Stimulated activated CD8-positive, alpha-beta memory T cell treated with anti-CD3 and anti-CD28 coated beads, Interleukin-4, amount 100 ng/mL, for 1 hour (primary cell): ENCODE results near the gene CCDC24.

Experiments used
- DNase-seq, 2 donors: peaks; one replicate each; pipeline ENCODE4 v3.0.0-alpha.2; 2020; ENCODE audit warnings: low read depth in 2 of 2, low spot score in 1 of 2

The CCDC24 gene

GRCh38 chr1:43991476-43992231, at the start of gene CCDC24:
CCDC24 (plus strand) TSS chr1:43991599; CDS start chr1:43991879, 280 bp downstream.
- DNase-seq: peak; percentile 19 to 41

DNA sequence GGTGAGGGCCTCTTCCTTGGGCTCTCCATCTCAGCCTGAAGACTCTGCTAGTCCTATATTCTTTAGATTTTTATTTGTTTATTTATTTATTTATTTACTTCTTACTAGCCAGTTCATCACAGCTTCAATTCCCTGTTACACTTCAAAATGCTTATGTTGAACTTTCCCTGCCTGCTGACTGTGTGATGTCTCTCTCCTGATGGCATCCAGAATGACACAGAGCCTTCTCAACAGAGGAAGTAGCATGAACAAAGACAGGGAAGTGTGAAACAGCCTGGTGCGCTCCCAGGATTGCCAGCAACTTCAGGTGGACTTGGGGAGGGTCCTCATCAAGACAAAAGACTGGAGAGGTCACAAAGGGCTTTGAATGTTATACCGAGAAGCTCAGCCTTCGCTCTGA, 49.0 kb upstream of the CCDC24 start:
- no peak for DNase-seq

- DNase-seq: no peak
These were observed 46.5 kb upstream of the CCDC24 start for GRCh38 chr1:43944860-43945259.

DNA sequence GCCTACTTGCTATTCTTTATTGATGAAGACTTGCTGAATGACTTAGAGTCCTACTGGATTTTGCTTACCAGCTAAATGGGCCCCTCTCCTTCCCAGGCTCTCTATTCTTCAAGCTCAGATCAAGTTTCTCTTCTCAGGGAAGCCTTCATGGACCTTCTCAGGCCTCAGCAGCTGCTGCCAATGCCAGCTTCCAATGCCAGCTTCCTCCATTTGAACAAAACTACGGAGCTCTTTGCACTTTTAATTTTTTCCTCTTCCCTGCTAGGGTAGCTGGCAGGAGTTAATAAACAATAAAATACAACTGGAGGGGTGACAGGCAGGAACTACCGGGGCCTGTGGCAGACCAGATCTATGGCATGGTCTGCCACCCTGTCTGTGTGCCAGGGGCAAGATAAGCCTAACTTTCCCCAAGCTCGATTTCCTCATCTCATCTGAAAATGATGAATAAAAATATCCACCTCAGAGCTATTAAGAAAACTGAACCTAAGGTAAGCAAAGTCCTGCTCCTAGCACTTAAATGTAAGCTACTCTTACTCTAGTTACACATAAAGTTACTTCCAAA, 45.6 kb upstream of the CCDC24 start:
- no peak for DNase-seq

DNA sequence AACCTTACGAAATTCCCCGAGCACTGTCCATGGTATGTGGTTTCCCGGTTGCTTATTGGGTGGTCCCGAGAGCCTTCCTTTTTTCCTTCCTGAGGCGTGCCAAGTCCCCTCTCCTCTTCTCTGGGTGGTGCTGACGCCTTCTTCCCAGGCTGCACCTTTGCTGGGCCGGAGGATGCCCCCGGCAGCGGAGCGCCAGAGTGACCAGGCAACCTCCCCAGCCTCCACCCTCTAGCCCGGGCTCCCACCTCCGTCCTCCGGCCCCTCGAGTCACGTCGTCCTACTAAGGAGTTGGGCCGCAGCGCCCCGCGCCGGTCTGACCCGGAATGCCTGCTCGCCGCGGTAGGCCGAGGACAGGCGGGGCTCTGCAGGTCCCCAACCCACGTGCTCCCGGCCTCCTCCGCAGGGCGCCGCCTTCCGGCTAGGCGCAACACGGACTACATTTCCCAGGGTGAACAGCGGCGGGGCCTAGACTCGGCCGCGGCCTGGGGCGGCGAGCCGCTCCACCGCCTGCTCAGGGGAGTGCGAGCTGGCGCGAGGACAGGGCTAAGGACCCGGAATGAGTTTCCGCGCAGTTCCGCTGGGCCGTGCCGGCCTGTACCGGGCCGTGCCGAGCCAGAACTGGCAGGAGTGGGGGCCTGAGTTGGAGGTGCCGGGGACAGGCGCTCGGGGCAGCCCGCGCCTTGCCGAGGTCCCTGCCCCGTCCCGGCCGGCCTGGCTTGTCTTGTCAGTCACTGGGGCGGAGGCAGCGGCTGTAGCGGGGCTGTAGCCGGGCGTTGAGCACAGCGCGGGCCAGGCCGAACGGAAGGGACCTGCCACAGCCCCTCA, 45.0 kb upstream of the CCDC24 start, which contains the start of gene IPO13:
IPO13 (plus strand) TSS at position 715 of the 825 bp plus-strand sequence. CDS start 651 bp downstream, outside the sequence.
- peak; percentile 72 to 88 for DNase-seq

DNA sequence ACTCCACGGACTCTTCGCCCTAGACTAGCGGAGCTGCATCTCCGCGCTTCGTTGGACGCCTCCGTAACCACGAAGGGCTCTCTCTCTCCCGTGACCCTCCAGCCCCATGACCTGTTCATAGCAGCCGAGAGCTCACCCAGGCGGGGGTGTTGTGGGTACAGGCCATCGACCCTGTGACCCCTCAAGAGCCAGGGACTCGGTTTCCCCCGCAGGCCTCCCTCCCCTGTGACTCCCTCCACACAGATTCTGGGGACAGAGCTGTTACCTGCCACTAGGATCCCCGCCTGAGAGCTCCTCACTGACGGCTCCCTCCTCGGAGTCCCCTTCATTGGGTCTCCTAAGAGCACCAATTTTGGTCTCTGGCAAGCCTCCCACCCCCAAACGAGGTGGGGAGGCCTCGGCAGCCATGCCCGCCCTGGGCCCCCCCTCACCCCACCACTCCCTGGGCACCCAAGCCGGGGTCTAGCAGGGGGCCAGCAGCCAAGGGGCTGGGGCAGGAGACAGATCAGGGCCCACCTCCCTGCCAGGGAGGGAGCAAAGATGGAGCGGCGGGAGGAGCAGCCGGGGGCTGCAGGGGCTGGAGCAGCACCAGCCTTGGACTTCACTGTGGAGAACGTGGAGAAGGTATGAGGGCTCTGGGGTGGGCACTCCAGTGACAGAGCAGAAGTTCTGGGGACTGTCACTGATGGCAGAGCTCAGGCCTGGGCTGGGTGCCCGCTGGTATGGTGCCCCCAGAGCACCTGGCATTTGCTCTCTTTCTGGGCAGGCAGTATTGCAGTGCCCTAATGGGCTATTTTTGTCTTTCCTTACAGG, 44.1 kb upstream of the CCDC24 start:
- no peak for DNase-seq

DNA sequence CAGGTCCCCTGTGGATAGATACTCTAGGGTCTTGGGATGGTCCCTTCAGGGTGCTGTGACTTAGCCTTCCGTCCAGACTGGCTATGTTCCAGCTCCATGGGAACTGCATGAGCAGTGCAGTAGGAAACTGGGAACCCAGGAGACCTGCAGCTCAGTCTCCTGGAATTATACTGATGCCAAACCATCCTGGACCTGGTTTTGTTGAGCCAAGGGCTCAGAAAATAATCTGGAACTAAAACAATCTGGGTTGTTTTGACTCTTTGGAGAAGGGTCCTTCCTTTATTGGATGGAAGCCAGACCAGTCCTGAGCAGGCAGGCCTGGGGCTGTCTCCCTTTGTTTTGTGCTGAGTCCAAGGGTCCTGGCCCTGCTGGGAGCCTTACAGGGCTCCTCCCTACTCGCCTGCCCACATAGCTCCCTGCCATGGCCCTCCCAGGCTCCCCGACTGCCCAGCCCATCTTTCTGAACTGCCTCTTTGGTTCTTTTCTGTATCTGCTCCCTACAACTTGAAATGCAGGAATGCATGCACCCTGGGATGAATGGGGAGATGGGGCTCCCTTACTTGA, 43.4 kb upstream of the CCDC24 start:
- DNase-seq: no peak

- no peak for DNase-seq
These were observed 41.7 kb upstream of the CCDC24 start for GRCh38 chr1:43949678-43950077.

GRCh38 chr1:43951021-43951985, 40.1 kb upstream of the CCDC24 start:
- no peak for DNase-seq

DNA sequence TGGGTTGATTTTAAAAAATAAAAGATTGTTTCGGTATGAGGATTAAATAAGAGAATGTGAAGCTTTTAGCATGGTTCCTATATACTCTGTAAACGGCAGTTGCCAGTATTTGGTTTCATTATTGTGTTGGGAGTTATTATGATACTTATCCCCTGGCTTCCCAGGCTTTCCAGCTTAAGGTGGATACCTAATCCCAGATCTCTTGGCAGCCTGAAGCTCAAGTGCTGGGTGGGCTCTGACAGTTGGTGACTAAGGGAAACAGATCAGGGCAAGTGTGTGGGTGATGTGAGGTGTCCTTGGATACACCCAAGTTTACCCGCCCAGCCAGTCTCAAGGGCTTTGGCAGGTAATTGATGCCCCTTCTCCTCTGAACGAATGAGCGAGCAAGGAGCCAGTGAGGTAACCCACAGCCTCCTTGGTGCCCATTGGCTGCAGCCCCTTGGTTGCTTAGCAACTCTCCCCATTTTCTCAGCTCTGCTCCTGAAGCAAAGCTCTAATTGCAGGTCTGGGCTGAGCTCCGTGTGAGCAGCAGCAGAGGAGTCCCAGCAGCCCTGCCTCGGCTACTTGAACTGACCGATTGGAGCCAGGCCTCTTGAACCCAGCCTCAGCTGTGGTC, 38.6 kb upstream of the CCDC24 start:
- DNase-seq: no peak

GRCh38 chr1:43953361-43953760, 38.0 kb upstream of the CCDC24 start:
- no peak for DNase-seq

DNA sequence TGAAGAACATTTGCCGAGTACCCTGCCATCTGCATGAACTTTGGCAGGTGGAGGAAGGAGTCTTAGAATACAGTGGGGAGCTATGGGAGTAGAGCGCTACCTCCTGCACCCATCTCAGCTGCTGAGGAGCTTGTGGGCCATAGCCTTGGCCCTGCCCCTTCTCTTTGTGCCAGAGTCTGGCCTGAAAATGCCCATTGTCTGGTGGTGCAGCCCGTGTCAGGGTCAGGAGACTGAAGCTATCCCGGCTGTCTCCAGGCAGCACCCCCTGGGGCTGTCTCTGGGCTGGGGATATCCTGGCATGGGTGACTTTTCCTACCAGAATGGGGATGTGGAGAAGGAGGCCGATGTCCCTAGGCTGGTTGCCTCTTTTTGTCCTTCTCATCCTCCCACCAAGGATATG, 37.4 kb upstream of the CCDC24 start:
- DNase-seq: no peak

GRCh38 chr1:43956234-43956633, 35.2 kb upstream of the CCDC24 start:
- no peak for DNase-seq

DNA sequence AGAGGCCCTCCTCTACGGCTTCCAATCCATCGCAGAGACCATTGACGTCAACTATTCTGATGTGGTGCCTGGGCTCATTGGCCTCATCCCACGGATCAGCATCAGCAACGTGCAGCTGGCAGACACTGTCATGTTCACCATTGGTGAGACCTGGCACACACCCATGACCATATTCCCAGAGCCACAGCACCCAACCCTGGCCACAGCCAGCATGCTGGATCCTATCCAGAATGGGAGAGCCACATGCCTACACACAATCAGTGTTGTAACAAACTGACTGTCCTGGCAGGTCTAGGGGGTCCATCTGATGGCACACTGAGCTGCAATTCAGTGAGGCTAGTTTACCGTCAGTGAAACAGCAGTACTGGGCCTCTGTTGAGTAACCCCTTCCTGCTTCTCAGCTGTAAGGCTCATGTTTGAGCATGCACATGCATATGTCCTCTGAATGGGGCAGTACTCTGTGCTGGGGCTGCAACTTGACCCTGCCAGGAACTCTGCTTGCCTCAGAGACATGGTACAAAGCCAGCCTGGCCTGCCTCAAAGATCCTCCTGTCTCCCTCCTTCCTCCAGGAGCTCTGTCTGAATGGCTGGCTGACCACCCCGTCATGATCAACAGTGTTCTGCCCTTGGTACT, 33.9 kb upstream of the CCDC24 start:
- DNase-seq: no peak

DNA sequence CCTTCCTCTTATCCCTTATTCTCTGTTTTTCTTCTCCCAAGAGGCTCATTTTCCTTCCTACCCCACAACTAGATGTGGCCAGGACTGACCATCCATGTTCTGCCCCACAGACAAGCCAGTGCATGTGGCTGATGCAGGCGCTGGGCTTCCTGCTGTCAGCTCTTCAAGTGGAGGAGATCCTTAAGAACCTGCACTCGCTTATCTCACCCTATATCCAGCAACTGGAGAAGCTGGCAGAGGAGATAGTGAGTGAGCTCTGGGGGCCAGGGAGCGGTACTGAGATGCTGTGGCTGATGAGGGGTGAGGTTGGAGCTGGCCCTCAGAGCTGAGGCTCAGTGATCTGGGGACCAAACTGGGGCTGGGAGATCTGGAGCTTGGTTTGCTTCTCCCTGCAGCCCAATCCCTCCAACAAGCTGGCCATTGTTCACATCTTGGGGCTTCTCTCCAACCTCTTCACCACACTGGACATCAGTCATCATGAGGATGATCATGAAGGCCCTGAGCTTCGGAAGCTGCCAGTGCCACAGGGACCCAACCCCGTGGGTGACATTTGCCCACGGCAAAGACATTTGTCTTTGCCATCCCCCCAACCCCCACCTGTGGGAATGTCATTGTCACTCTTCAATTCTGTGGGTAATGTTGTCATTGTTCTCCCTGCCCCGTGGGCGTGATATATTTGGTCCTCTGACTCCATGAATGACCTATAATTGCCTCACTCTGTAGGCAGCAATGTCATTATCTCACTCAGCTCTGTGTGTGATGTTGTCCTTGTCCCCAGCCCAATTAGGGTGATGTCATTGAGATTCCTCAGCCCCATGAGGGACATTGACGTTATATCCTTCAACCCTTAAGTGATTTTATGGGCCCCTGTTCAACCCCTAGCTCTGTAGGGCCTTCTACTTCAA, 32.8 kb upstream of the CCDC24 start:
- no peak for DNase-seq

- DNase-seq: no peak
These were observed 30.6 kb upstream of the CCDC24 start for GRCh38 chr1:43960798-43961197.

DNA sequence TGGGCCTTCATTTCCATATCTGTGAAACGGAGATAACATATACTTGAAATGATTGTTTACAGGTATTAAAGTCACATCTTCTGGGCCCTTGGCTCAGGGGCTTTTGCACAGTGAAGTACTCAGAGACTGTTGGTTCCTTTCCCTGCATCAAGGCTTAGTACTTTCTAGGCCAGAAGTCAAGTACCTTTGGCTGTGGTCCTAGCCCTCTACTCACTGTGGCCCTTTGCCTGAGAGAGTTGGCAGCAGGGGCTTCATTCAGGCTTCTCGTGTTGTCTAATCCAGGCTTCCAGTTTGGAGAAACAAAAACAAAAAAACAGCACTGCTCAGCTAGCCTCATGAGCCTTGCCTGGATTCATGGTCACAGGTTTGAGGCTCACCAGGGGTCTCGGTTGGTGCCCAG, 29.7 kb upstream of the CCDC24 start:
- no peak for DNase-seq

DNA sequence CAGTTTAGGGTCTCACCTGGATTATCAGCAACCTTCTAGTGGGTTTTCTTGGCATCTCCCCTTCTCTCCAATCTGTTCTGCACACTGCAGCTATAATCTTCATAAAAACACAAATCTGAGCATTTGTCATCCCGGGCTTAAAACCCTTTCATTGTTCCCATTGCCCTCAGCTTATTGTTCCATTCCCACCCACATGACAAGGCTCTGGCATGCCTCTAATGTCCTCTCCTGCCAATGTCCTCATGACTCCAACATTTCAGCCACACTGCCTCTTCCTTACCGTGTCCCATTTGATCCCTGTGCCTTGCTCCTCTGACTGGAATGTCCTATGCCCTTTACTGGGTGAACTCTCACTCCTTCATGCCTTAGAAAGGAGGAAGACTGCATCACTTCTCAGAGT, 29.1 kb upstream of the CCDC24 start:
- DNase-seq: no peak
